Adrenal gland (tissue), 12 donors: Measurements from ENCODE around the gene SLC34A1. TPM values are rescaled to one million over a fixed set of nuclear protein-coding genes. Genes with fewer than 3 reads are reported as not detected.
A peak's percentile ranks its signal among the peaks of the same experiment; 100 is the strongest.

Source experiments
- DNase-seq, 7 donors: peaks; one replicate each; pipeline ENCODE4 v3.0.0-alpha.2; 2019 to 2020
- H3K27ac ChIP-seq, 5 donors: fragments of 200-600 bp; sonication (generic) in 4 of 5; 1 replicate in 3 of 5; 2 replicates in 2 of 5; pipeline versions ENCODE4 v1.5.1 to v1.8.0; 2016 to 2020; ENCODE audit warnings: mild to moderate bottlenecking in 1 of 5
- H3K27me3 ChIP-seq: fragments of 200-600 bp; 2 replicates; pipeline ENCODE4 v1.8.0; 2021
- H3K36me3 ChIP-seq, 2 donors: fragments of 200-600 bp; replicated peaks in 1 of 2; 1 replicate in 1 of 2; 2 replicates in 1 of 2; pipeline versions ENCODE4 v1.5.1 to v1.8.0; 2018 to 2022
- H3K4me1 ChIP-seq, 2 donors: fragments of 200-600 bp; replicated peaks in 1 of 2; 1 replicate in 1 of 2; 2 replicates in 1 of 2; pipeline versions ENCODE4 v1.5.1 to v1.8.0; 2018 to 2021
- H3K4me3 ChIP-seq, 4 donors: fragments of 200-600 bp; sonication (generic) in 3 of 4; one replicate each; pipeline ENCODE4 v1.5.1; 2016 to 2018
- H3K9me3 ChIP-seq, 3 donors: fragments of 200-600 bp; sonication (generic) in 1 of 3; replicated peaks in 1 of 3; 1 replicate in 2 of 3; 2 replicates in 1 of 3; pipeline versions ENCODE4 v1.5.1 to v1.8.0; 2016 to 2021
- POLR2A ChIP-seq, 2 donors: fragments of 450-650 bp; IDR thresholded peaks; one replicate each; pipeline ENCODE4 v1.6.1; 2017; ENCODE audit warnings: antibody characterized with exemption in 2 of 2, mild to moderate bottlenecking in 2 of 2, moderate library complexity in 1 of 2
- WGBS, 4 donors: extraction: QIAGEN DNeasy Blood & Tissue Kit in 2 of 4; methylation state at CpG; one replicate each; pipeline versions ENCODE4 v1.1.5 to v1.1.7; 2013 to 2017; 5-methylcytosine and 5-hydroxymethylcytosine counted together
- intact Hi-C, 2 donors: fragments of 100-400 bp; cut with DNase I; formaldehyde crosslinking; loops; one replicate each; pipeline versions ENCODE4 v1.14.1 to v1.15.0; 2022 to 2023
- polyA plus RNA-seq, 3 donors: library from polyadenylated mRNA; stranded (reverse); fragments of 200-250 nt in 2 of 3; fragments of 350-450 nt in 1 of 3; fragmentation: Illumina TruSeq in 1 of 3; extraction: RNeasy Lipid Tissue Mini Kit (QIAGEN cat#74804) in 1 of 3; gene quantifications; one replicate each; pipeline ENCODE4 v1.2.3, GENCODE V29; 2013 to 2014
- total RNA-seq, 9 donors: library from RNA; depleted of rRNA in 4 of 9; stranded (reverse); fragments of >200 nt in 4 of 9; fragments of 120-200 nt in 1 of 9; fragmentation: NEBNext Ultra II Directional in 1 of 9; extraction: Animal tissue kit (Norgen Biotek cat#: 25700) in 1 of 9; gene quantifications; one replicate each; pipeline versions ENCODE4 v1.1.0 to v1.2.4, GENCODE V29; 2013 to 2023
- TF ChIP-seq, protein P1 (sequence below), 6 experiments: fragments of 450-650 bp in 4 of 6; fragments of 200-600 bp in 2 of 6; sonication (generic) in 1 of 6; IDR thresholded peaks; 1 replicate in 5 of 6; 2 replicates in 1 of 6; pipeline versions ENCODE4 v1.5.1 to v1.8.0; 2016 to 2021; ENCODE audit warnings: antibody characterized with exemption in 6 of 6, mild to moderate bottlenecking in 2 of 6, moderate library complexity in 1 of 6
- donor health status: healthy with polysubstance abuse.
- donor health status: Bipolar disorder and iron deficiency.
- donor health status: DM: yes; HTN: yes; CAD: no.
- donor health status: DM: no; HTN: no; CAD: no.
- donor health status: DM: no; HTN: no; CAD: no.
- donor health status: DM: yes; HTN: yes; CAD: no.

The SLC34A1 gene
- total and polyA plus RNA-seq, 12 donors, result not detected

DNA sequence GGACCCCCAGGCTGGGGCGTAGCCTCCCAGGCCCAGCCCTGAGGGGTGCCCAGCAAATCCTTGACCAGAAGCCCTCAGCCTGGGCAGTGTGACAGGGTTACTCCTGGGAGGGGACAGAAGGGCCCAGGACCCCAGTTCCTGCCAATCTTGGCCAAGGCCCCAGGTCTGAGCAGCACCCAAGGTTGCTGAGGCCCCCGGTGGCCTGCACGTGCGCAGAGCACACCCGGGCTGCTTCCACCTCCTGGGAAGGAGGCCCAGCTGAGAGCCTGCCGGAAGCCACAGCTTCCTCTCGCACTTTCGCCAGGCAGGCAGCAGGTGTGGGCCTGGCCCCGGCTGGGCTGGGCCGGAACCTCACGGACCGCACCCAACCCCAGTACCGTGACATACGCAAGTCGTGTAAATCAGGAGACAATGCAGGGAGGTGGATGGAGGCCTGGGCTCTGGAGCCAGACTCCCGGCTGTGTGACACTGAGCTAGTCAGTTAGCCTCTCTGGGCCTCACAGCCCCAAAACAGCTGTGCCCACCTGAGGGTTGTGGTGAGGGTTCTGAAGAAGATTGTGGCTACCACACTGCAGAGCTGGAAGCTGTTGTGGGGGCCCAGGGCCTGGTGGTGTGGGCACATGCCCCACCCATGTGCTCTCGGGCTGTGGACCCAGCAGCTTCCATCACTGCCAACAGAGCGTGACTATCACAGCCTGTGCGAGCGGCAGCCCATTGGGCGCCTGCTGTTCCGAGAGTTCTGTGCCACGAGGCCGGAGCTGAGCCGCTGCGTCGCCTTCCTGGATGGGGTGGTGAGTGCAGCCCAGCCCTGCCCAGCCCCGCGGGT, 47.3 kb downstream of the SLC34A1 start:
- peak in 1 of 7 donors; percentile 19 for DNase-seq
- no peak overlapping the region for H3K4me3 ChIP-seq
- no peak overlapping the region for H3K27ac ChIP-seq
- peaks cover 8 to 30% of the 10 kb centered on the region in 2 donors for H3K4me1 ChIP-seq
- no peak for TF ChIP-seq POLR2A (IDR thresholded peaks at IDR 0.05)
- TF ChIP-seq, protein P1, sequence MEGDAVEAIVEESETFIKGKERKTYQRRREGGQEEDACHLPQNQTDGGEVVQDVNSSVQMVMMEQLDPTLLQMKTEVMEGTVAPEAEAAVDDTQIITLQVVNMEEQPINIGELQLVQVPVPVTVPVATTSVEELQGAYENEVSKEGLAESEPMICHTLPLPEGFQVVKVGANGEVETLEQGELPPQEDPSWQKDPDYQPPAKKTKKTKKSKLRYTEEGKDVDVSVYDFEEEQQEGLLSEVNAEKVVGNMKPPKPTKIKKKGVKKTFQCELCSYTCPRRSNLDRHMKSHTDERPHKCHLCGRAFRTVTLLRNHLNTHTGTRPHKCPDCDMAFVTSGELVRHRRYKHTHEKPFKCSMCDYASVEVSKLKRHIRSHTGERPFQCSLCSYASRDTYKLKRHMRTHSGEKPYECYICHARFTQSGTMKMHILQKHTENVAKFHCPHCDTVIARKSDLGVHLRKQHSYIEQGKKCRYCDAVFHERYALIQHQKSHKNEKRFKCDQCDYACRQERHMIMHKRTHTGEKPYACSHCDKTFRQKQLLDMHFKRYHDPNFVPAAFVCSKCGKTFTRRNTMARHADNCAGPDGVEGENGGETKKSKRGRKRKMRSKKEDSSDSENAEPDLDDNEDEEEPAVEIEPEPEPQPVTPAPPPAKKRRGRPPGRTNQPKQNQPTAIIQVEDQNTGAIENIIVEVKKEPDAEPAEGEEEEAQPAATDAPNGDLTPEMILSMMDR (IDR thresholded peaks at IDR 0.05), result no peak
- no peaks in the 10 kb centered on the region for H3K9me3 ChIP-seq
- peaks cover 0 to 45% of the 10 kb centered on the region in 2 donors for H3K36me3 ChIP-seq
- no peaks in the 10 kb centered on the region for H3K27me3 ChIP-seq
- intact Hi-C loops, result no loop called here
- WGBS, 4 donors, result 77 to 94% (median 80%) methylated on average over 10 to 29 of the region's 29 CpGs

DNA sequence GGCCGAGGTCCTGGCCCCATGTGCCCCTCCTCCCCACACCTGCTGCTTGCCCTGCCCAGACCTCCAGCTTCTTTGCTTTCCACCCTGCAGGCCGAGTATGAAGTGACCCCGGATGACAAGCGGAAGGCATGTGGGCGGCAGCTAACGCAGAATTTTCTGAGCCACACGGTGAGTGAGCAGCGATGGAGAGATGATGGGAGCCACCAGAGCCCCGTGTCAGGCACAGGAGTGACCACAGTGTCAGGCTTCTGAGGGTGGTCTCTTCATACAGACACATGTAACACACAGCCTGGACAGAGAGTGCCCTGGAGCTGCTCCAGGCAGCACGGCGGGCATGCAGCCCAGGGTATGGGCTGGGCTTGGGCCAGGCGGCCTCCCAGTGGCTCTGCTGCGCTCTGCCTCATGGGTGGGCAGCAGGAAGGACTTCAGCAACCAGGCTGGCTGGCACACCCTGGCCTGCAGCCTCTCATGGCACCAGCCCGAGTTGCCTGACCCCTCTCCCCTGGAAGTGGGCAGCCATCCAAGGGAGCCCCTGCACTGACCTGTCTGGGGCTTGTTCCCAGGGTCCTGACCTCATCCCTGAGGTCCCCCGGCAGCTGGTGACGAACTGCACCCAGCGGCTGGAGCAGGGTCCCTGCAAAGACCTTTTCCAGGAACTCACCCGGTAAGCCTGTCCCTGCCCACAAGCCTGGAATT, 48.1 kb downstream of the SLC34A1 start:
- H3K4me3 ChIP-seq, result no peak overlapping the region
- TF ChIP-seq, protein P1 (IDR thresholded peaks at IDR 0.05), result no peak
- TF ChIP-seq POLR2A (IDR thresholded peaks at IDR 0.05), result no peak
- peak in 1 of 7 donors; percentile 30 for DNase-seq
- no peaks in the 10 kb centered on the region for H3K27me3 ChIP-seq
- no peak overlapping the region for H3K27ac ChIP-seq
- no peaks in the 10 kb centered on the region for H3K9me3 ChIP-seq
- H3K4me1 ChIP-seq, result peaks cover 4 to 25% of the 10 kb centered on the region in 2 donors
- intact Hi-C loops, result no loop called here
- WGBS, 4 donors, result 77 to 86% (median 84%) methylated on average over 13 to 18 of the region's 18 CpGs
- peaks cover 0 to 45% of the 10 kb centered on the region in 2 donors for H3K36me3 ChIP-seq

DNA sequence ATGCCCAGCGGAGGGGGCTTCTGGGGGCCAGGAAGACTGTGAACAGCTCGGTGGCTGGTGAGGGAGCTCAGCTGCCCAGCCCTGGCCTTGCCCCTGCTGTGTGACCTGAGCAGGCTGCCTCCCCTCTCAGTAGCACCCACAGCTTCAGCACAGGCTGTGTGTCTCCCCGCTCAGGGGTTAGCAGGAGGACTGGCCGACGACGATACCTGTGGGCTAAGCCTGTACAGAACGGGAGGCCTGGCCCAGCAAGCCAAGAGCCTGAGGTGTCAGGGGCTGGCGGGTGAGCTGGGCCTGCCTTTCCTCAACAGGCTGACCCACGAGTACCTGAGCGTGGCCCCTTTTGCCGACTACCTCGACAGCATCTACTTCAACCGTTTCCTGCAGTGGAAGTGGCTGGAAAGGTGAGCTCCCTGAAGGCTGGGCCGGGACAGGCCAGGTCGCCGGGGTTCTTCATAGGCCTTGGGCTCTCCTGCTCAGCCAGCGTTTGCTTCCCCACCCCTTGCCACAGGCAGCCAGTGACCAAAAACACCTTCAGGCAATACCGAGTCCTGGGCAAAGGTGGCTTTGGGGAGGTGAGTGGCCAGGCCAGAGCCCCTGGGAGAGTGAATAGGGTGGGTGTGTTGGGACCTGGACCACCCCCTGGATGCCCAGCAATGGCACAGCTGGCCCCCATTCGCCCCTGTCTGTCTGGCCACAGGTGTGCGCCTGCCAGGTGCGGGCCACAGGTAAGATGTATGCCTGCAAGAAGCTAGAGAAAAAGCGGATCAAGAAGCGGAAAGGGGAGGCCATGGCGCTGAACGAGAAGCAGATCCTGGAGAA, 48.8 kb downstream of the SLC34A1 start:
- Histone ChIP-seq H3K27ac (no peak overlapping the region), H3K36me3 (peaks cover 0 to 45% of the 10 kb centered on the region in 2 donors), H3K4me1 (peaks cover 0 to 17% of the 10 kb centered on the region in 2 donors), H3K27me3 (no peaks in the 10 kb centered on the region), H3K4me3 (no peak overlapping the region), H3K9me3 (no peaks in the 10 kb centered on the region)
- DNase-seq, result no peak
- no peak for TF ChIP-seq POLR2A (IDR thresholded peaks at IDR 0.05)
- intact Hi-C loops, result no loop called here
- WGBS, 4 donors, result 94 to 96% (median 95%) methylated on average over 8 to 25 of the region's 25 CpGs

DNA sequence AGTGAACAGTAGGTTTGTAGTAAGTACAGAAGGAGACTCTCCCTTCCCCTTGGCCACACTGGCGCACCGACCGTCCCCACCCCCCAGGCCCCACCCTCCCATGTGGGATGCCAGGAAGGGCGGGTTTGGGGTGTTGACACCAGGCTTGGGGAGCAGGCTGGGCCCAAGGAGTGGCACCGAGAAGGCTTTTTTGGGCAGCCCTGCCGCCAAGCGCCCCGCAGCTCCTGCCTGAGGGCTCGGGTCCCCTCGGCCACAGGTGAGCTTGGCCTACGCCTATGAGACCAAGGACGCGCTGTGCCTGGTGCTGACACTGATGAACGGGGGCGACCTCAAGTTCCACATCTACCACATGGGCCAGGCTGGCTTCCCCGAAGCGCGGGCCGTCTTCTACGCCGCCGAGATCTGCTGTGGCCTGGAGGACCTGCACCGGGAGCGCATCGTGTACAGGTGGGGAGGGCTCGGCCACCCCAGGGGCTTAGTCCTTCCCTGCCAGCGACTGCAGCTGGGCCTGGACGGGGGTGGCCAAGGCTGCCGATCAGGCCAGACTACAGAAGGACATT, 49.5 kb downstream of the SLC34A1 start:
- intact Hi-C loops, result no loop called here
- peak in 1 of 7 donors; percentile 19 for DNase-seq
- H3K36me3 ChIP-seq, result peaks cover 0 to 45% of the 10 kb centered on the region in 2 donors
- no peak overlapping the region for H3K27ac ChIP-seq
- TF ChIP-seq, protein P1 (IDR thresholded peaks at IDR 0.05), result no peak
- no peak for TF ChIP-seq POLR2A (IDR thresholded peaks at IDR 0.05)
- no peaks in the 10 kb centered on the region for H3K27me3 ChIP-seq
- peaks cover 0 to 10% of the 10 kb centered on the region in 2 donors for H3K4me1 ChIP-seq
- H3K4me3 ChIP-seq, result no peak overlapping the region
- no peaks in the 10 kb centered on the region for H3K9me3 ChIP-seq
- WGBS, 4 donors, result 79 to 94% (median 92%) methylated on average over 4 to 29 of the region's 29 CpGs
